ENCODE measurements around the gene AADACL2.

GRCh38 chr3:151794080-151794479, 60.4 kb downstream of the AADACL2 start:
- TF ChIP-seq CTCF (IDR thresholded peaks at IDR 0.05) (no peak), POLR2A (IDR thresholded peaks at IDR 0.05) (no peak), POLR2AphosphoS5 (IDR thresholded peaks at IDR 0.05; ENCODE audit: insufficient read depth in 1 of 2, low read depth in 1 of 2) (no peak)
